NCI-H1436 treated with DMSO at 0.1 percent for 48 hours (cell line): ENCODE data around the gene USP17L11.
"Not testable (repeated sequence)": the region's sequence is repeated elsewhere in the genome, so short reads cannot be mapped to it uniquely, and the experiment has no call there.

Experiments used
- DNase-seq: peaks from one replicate; lab custom pipeline; 2025; lab: John Stamatoyannopoulos, UW

Gene USP17L11

DNA sequence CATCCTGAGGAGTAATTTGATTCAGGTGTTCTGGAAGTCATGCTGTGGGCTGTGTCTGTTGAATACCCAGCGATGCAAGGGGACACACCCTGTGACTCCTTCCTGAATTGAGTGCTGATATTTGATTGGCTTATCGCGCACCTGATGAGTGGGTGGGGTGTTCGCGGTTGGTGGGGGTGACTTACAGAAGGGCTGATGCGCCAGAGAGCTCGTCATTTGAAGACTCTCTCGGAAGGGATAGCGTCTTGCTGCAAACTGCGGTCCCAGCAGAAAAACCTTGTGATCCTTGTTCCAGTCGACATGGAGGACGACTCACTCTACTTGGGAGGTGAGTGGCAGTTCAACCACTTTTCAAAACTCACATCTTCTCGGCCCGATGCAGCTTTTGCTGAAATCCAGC, at the start of gene USP17L11:
Gene USP17L11, plus strand, starts transcription at position 301 of the 400 bp plus-strand sequence. Its CDS starts 0 bp downstream, at position 301.
- DNase-seq, result not testable (repeated sequence)

GRCh38 chr4:9165990-9166389, 49.2 kb upstream of the USP17L11 start:
- not testable (repeated sequence) for DNase-seq

- DNase-seq, result not testable (repeated sequence)
These were observed 45.3 kb upstream of the USP17L11 start, which contains the start of gene FAM90A26 for GRCh38 chr4:9169791-9170459. Gene FAM90A26, plus strand, starts transcription at chr4:9170409. Its CDS starts 2,764 bp downstream, at chr4:9173173.

- DNase-seq, result not testable (repeated sequence)
These were observed 4.8 kb upstream of the USP17L11 start, which contains the start of gene USP17L10 for GRCh38 chr4:9210357-9210756. Gene USP17L10, plus strand, starts transcription at chr4:9210657. Its CDS starts 0 bp downstream, at chr4:9210657.

DNA sequence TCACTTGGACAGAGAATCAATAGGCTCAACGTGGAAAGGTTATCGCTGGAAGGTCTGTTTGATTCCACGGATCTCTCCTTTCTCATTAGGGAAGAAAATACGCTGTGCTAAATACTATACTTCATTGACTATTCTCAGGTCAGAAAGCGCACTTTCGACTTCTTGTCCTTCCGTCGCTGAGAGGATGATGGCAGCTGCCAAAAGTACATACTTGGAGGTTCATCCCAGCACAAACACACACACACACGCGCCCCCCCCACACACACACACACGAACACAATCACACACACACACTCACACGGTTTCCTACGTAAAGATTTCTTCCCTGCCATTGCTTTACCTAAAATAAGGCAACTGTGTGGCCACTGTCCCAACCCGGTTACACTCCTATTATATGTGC, 504 bp upstream of the USP17L11 start:
- DNase-seq, result not testable (repeated sequence)

GRCh38 chr4:9219852-9220251, 4.6 kb downstream of the USP17L11 start, which contains the start of gene USP17L12:
Gene USP17L12, plus strand, starts transcription at chr4:9220152. Its CDS starts 0 bp downstream, at chr4:9220152.
- not testable (repeated sequence) for DNase-seq

DNA sequence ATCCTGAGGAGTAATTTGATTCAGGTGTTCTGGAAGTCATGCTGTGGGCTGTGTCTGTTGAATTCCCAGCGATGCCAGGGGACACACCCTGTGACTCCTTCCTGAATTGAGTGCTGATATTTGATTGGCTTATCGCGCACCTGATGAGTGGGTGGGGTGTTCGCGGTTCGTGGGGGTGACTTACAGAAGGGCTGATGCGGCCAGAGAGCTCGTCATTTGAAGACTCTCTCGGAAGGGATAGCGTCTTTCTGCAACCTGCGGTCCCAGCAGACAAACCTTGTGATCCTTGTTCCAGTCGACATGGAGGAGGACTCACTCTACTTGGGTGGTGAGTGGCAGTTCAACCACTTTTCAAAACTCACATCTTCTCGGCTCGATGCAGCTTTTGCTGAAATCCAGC, 9.4 kb downstream of the USP17L11 start, which contains the start of gene USP17L13:
Gene USP17L13, plus strand, starts transcription at position 301 of the 400 bp plus-strand sequence. Its CDS starts 0 bp downstream, at position 301.
- DNase-seq, result not testable (repeated sequence)

DNA sequence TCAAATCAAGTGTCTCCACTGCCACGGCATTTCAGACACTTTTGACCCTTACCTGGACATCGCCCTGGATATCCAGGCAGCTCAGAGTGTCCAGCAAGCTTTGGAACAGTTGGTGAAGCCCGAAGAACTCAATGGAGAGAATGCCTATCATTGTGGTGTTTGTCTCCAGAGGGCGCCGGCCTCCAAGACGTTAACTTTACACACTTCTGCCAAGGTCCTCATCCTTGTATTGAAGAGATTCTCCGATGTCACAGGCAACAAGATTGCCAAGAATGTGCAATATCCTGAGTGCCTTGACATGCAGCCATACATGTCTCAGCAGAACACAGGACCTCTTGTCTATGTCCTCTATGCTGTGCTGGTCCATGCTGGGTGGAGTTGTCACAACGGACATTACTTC, 15.0 kb downstream of the USP17L11 start:
- DNase-seq, result not testable (repeated sequence)

GRCh38 chr4:9234085-9234484, 18.9 kb downstream of the USP17L11 start, which contains the start of gene USP17L15:
Gene USP17L15, plus strand, starts transcription at chr4:9234385. Its CDS starts 0 bp downstream, at chr4:9234385.
- DNase-seq, result not testable (repeated sequence)

GRCh38 chr4:9238461-9238860, 23.3 kb downstream of the USP17L11 start:
- not testable (repeated sequence) for DNase-seq

GRCh38 chr4:9243579-9243978, 28.4 kb downstream of the USP17L11 start, which contains the start of gene USP17L17:
Gene USP17L17, plus strand, starts transcription at chr4:9243879. Its CDS starts 0 bp downstream, at chr4:9243879.
- DNase-seq, result not testable (repeated sequence)

DNA sequence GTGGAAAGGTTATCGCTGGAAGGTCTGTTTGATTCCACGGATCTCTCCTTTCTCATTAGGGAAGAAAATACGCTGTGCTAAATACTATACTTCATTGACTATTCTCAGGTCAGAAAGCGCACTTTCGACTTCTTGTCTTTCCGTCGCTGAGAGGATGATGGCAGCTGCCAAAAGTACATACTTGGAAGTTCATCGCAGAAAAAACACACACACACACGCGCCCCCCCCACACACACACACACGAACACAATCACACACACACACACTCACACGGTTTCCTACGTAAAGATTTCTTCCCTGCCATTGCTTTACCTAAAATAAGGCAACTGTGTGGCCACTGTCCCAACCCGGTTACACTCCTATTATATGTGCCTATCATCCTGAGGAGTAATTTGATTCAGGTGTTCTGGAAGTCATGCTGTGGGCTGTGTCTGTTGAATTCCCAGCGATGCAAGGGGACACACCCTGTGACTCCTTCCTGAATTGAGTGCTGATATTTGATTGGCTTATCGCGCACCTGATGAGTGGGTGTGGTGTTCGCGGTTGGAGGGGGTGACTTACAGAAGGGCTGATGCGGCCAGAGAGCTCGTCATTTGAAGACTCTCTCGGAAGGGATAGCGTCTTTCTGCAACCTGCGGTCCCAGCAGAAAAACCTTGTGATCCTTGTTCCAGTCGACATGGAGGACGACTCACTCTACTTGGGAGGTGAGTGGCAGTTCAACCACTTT, 32.9 kb downstream of the USP17L11 start, which contains the start of gene USP17L18:
Gene USP17L18, plus strand, starts transcription at position 678 of the 728 bp plus-strand sequence. Its CDS starts 0 bp downstream, at position 678.
- DNase-seq, result not testable (repeated sequence)

- DNase-seq, result not testable (repeated sequence)
These were observed 37.9 kb downstream of the USP17L11 start, which contains the start of gene USP17L19 for GRCh38 chr4:9253078-9253477. Gene USP17L19, plus strand, starts transcription at chr4:9253378. Its CDS starts 0 bp downstream, at chr4:9253378.

DNA sequence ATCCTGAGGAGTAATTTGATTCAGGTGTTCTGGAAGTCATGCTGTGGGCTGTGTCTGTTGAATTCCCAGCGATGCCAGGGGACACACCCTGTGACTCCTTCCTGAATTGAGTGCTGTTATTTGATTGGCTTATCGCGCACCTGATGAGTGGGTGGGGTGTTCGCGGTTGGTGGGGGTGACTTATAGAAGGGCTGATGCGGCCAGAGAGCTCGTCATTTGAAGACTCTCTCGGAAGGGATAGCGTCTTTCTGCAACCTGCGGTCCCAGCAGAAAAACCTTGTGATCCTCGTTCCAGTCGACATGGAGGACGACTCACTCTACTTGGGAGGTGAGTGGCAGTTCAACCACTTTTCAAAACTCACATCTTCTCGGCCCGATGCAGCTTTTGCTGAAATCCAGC, 42.6 kb downstream of the USP17L11 start, which contains the start of gene USP17L20:
Gene USP17L20, plus strand, starts transcription at position 301 of the 400 bp plus-strand sequence. Its CDS starts 0 bp downstream, at position 301.
- DNase-seq, result not testable (repeated sequence)

DNA sequence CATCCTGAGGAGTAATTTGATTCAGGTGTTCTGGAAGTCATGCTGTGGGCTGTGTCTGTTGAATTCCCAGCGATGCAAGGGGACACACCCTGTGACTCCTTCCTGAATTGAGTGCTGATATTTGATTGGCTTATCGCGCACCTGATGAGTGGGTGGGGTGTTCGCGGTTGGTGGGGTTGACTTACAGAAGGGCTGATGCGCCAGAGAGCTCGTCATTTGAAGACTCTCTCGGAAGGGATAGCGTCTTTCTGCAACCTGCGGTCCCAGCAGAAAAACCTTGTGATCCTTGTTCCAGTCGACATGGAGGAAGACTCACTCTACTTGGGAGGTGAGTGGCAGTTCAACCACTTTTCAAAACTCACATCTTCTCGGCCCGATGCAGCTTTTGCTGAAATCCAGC, 47.4 kb downstream of the USP17L11 start, which contains the start of gene USP17L21:
Gene USP17L21, plus strand, starts transcription at position 301 of the 400 bp plus-strand sequence. Its CDS starts 0 bp downstream, at position 301.
- not testable (repeated sequence) for DNase-seq
